Measurements from ENCODE around the gene TTBK2. TPM values are rescaled to one million over a fixed set of nuclear protein-coding genes. Genes with fewer than 3 reads are reported as not detected.

TTBK2 gene
- total RNA-seq, result 4.4 and 11.2 TPM in 2 replicates

GRCh38 chr15:42920519-42921341 lies at the start of gene TTBK2:
TTBK2 (minus strand) TSS chr15:42920778; CDS start chr15:42878617, 42,161 bp downstream.

DNA sequence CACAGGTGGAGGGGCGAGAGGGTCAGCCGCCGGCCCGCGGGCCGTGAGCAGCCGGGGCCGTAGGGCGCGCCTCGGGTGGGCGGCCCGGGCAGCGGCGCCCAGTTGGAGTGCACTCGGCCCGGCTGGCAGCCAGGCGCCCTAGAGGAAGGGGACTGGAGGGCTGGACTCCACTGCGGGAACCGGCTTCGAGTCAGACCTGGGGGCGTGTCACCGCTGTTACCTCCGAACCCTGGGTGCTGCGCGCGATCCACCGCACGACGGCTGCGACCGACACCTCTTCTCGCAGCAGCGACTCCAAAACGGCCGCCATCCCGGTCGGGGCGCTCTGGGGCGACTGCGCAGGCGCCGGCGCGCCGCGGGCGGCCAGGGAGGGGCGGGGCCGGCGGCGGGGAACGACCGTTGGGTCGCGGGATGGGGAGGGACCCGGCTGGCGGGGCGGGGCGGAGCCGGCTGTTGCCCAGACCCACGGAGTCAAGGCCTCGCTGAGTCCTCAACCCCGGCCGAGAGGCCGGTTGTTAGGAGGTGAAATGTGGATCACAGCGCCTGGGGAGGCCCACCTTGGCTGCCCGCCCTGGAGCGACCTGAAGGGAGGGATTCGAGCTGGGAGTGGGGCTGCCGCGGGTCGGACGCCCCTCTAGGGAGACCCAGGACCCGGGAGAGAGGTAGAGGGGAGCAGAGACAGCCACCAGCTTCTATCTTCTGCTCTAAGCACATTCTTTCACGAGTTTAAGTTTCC lies 183.6 kb downstream of the TTBK2 start, which contains the start of gene CDAN1:
TSS of gene CDAN1 (minus strand) at position 336 of the 736 bp plus-strand sequence. CDS start at position 310, 26 bp downstream.

Other genes starting within 250 kb of the TTBK2 start
- 9.0 and 10.3 TPM in 2 replicates for gene CDAN1, start 183.7 kb downstream of the TTBK2 start, total RNA-seq
- gene UBR1, start 185.3 kb upstream of the TTBK2 start, total RNA-seq, result 8.6 and 11.4 TPM in 2 replicates
- gene TMEM62, start 212.8 kb upstream of the TTBK2 start, total RNA-seq, result 9.4 and 11.9 TPM in 2 replicates

Data from mesangial cell (primary cell).